Hippocampal formation (tissue), 2 donors: ENCODE data around the gene APP.
A peak's percentile ranks its signal among the peaks of the same experiment; 100 is the strongest.
"Not testable (repeated sequence)": the region's sequence is repeated elsewhere in the genome, so short reads cannot be mapped to it uniquely, and the experiment has no call there.

Source experiments
- DNase-seq, 2 donors: peaks; one replicate each; lab custom pipeline; 2025; lab: John Stamatoyannopoulos, UW

The APP gene

DNA sequence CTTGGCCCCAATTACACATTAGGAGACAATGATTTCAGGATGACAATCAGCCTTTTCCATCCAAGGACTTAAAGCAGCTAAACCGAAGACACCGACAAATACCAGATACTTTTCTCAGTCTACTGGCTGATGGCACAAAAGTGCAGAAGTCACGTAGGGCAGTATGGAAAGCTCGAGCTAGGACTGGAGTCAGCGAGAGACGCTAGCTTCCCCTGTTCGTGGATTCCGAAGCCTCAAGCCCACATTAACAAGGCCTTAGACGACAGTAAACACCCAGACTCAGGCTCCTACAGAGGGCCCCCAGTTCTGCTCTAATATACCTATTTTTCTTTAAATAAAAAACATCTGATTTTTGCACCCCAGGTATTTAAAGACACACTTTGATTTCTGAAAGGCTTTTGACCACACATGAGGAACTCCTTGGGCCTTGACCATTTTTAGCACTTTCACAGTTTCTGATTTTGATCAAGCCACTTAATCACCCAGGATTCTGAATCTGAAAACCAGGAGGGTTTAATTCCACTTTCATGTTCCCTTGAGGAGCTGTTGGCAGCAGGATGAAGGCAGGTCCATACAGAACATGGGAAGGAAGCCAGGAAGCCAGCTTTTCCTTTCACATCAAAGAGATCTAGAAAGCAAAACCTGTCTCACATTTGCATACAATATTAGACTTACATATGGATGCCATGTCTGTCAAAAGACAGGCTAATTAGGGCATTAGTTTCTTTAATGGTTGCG is 231.7 kb downstream of the APP start:
- no peak for DNase-seq

- DNase-seq, result no peak
These were observed 233.8 kb downstream of the APP start for GRCh38 chr21:25936776-25937175.

- DNase-seq, result no peak
These were observed 235.8 kb downstream of the APP start for GRCh38 chr21:25934771-25935224.

GRCh38 chr21:25934130-25934529 is 236.4 kb downstream of the APP start:
- DNase-seq, result no peak

- DNase-seq, result no peak
These were observed 238.8 kb downstream of the APP start for GRCh38 chr21:25931765-25932164.

DNA sequence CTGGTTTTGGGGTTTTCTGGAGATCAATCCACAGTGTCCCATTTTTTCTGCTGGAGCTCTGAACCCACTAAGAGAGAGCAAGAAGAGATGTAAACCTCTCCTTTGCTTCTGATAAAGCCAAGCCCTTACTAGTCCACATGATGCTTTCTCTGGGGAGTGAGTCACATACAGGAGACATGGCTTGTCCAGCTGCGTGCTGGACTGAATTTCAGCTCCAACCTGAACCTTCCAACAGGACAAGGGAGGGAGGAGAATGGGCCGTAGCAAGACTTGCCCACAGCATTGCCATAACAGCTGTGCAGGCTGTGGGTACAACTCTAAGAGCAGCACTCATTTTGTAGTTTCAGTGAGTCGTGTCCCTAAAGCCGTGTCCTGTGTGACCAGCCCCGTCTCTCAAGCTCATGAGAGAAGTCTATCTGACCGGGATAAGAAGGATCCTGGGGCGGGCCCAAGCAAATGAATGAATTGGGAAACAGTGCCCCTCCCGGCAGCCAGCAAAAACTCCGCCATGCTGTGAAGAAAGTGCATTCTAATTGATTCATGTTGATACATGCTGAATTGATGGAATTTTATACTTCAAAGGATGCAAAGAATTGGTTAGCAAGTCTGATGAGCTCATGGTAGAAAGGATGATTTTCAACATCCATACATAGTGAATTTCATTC is 240.6 kb downstream of the APP start:
- DNase-seq, result peak; percentile 32 to 37

DNA sequence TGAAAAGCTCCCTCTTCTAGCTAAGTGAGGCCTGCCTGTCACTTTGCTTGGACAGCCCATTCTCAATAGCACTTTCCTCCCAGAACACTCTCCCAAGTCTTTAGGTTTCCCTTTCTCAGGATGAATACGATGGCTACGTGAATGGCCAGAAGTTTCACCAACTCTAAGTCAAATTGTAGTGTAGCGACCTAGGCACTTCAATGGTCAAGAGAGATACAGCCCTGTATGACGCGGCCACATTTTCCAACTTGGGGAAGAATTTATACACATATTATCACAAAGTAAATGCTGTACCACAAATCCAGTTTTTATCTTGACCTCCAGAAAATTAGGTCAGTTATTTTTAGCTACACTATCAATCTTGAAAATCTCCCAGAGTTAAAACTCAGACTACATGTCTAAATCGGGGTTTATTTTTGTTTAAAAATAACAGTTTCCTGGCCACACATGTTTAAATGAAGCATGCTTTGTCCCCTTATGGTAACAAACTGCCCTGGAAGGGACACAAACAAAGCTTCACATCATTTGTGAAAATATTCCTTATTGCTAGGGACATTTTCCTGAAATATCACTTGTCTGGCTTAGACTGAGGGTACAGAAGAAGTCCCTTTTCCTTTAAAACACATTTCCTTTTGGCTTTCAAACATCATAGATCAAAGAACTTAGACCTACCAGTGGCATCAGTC is 243.2 kb downstream of the APP start:
- no peak for DNase-seq

GRCh38 chr21:25925936-25926335 is 244.6 kb downstream of the APP start:
- DNase-seq, result no peak

- peak; percentile 66 to 74 for DNase-seq
These were observed 245.3 kb downstream of the APP start for GRCh38 chr21:25925064-25925800.

GRCh38 chr21:25918152-25918551 is 252.4 kb downstream of the APP start:
- DNase-seq, result not testable (repeated sequence)

- DNase-seq, result no peak
These were observed 254.3 kb downstream of the APP start for GRCh38 chr21:25916226-25916625.

DNA sequence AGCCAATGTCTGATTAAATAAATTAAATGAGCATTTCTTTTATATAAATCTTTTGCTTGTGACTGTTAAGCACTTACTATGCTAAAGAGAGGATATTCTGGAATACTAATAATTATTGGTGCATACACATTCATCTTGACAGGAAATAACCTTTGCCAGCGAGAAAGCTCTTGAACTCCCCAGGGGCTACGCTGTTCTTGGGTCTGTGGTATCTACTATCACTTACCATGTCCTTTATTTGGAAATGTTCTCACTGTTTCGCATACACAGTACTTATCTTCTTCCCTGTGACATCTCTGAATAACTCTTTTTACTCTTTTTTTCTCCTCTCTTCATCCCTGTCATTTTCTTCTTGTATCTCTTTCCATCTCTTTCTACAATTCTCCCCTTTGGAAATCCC is 257.1 kb downstream of the APP start:
- no peak for DNase-seq

GRCh38 chr21:25912402-25912746 is 258.2 kb downstream of the APP start:
- DNase-seq, result no peak

DNA sequence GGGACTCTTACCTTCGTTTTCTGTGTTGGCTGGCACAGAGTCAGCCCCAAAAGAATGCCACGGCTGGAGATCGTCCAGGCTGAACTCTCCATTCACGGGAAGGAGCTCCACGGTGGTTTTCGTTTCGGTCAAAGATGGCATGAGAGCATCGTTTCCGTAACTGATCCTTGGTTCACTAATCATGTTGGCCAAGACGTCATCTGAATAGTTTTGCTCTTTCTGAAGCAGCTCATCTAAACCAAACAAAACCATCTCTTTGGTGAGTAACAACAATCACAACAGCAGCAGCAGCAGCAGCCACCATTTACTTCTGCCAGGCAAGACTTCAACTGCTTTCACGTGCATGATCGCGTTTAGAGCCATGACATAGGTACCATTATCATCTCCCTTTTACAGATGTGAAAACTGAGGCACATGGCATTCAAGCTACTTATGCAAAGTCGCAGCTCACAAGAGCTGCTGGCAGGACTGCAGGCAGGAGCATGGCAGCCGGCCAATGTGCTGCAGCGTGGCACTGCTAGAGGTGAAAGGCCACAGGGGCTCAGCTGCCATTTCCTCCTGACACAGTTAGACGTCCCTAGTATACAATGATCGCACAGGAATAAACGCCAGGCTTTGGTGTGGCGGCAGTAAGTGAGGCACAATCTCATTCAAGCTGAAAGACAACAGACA is 258.7 kb downstream of the APP start:
- DNase-seq, result peak; percentile 60 to 65

- no peak for DNase-seq
These were observed 259.8 kb downstream of the APP start for GRCh38 chr21:25910809-25911208.

- DNase-seq, result no peak
These were observed 261.2 kb downstream of the APP start for GRCh38 chr21:25909341-25909740.

DNA sequence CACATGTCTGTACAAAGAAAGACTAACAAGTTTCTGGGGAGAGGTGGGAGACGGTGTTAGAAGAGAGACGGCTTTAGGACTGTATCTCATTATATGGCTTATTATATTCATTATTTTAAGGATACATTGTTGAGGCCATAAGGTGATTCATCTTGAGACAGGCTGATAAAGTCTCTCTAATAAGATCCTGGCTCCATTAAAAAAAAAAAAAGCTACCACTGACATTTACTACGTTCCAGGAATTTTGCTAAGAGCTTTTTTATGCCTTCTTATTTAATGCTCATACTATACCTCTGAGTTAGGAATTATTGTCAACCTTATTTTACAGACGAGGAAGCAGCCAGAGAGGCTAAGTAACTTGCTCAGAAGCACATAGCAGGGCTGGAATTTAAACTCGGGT is 262.1 kb downstream of the APP start:
- DNase-seq, result no peak

DNA sequence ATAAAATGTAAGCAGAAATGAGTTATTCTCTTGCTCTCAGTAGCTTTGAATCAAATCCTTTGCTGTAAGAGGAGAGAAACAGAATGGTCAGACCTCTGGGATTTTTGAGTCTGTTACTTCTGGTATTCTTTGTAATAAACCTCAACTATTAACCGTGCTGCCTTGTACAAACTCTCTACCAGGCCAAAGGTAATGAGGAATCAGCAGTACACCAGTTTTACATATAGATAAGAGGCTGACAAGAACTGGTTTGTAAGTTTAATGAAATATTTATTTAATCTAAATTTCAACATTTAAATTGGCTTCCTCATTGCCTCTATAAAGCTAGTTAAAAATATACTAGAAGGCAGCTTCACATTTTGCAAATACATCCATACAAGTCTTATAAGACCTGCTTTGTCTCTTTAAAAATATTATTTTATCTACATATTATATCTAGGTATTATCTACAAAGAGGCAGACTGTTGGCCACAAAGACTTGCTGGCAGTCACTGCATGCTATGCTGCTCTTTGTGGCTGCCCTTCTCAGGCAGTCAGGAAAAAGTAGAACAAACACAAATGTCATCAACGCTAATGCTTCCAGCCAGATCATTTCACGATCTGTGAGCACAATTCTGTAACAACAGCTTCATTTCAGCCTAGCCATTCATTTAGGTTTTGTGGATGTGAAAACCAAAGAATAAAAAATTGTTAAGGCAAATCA is 262.8 kb downstream of the APP start:
- peak; percentile 29 to 57 for DNase-seq

GRCh38 chr21:25906587-25906986 is 264.0 kb downstream of the APP start:
- DNase-seq, result no peak

- no peak for DNase-seq
These were observed 265.4 kb downstream of the APP start for GRCh38 chr21:25905126-25905525.

DNA sequence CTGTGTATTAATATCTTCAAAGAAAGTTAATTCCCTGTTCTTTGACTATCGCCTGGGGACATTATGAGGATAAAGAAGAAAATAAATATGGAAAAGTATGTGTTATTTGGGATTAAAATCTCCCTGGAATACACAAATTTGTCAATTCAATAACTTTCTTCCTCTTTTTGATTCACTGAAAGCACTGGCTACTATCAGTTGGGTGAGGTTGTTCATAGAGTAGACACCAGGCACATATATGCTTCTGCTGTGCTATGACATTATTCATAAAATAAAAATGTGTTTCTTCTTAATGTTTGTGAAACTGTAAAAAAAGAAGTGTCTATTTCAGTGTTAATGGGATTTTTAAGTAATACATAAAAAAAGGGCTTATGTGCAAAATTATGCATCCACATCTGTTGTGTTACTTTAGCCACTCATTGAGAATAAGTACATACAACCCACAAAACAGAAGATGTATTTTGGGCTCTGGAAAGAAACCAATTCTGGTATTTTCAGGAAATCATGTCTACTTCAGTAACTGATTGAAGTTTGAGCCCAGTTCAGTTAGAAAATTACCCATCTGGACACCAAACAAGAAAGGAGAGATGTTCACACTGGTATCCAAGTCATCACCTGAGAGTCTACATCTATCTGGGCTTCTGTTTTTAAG is 266.4 kb downstream of the APP start:
- peak in 1 of 2 donors; percentile 26 for DNase-seq
